NT2/D1 (cell line): Measurements from ENCODE around the gene TCF21.
A peak's percentile ranks its signal among the peaks of the same experiment; 100 is the strongest.

Experiments
- DNase-seq: peaks from one replicate; pipeline ENCODE4 v3.0.0-alpha.2; 2011; ENCODE audit warnings: low read depth, low spot score
- H3K27me3 ChIP-seq: 2 replicates; pipeline ENCODE4 v1.6.0; 2011; ENCODE audit warnings: mild to moderate bottlenecking; ENCODE audit not compliant: insufficient read length, insufficient read depth
- H3K36me3 ChIP-seq: 2 replicates; pipeline ENCODE4 v1.6.1; 2011; ENCODE audit warnings: mild to moderate bottlenecking, low read length, mixed read lengths; ENCODE audit not compliant: insufficient read depth, insufficient read length
- H3K4me1 ChIP-seq: 2 replicates; pipeline ENCODE4 v1.5.1; 2011; ENCODE audit not compliant: insufficient read depth, insufficient read length
- H3K4me3 ChIP-seq: 2 replicates; pipeline ENCODE4 v1.5.1; 2011; ENCODE audit warnings: low read depth; ENCODE audit not compliant: insufficient read length
- H3K9ac ChIP-seq: 2 replicates; pipeline ENCODE4 v1.6.0; 2011; ENCODE audit warnings: low read depth; ENCODE audit not compliant: insufficient read length
- H3K9me3 ChIP-seq: 2 replicates; pipeline ENCODE4 v1.5.1; 2011; ENCODE audit warnings: mild to moderate bottlenecking, low read length; ENCODE audit not compliant: insufficient read depth
- SUZ12 ChIP-seq: IDR thresholded peaks from 2 replicates; pipeline ENCODE4 v1.6.1; 2011; ENCODE audit not compliant: insufficient read length, insufficient read depth; ENCODE audit errors: extremely low read depth
- YY1 ChIP-seq: IDR thresholded peaks from 2 replicates; pipeline ENCODE4 v1.6.1; 2011; ENCODE audit not compliant: insufficient read length, insufficient read depth
- ZNF274 ChIP-seq: IDR thresholded peaks from 2 replicates; pipeline ENCODE4 v1.6.1; 2011; ENCODE audit warnings: mild to moderate bottlenecking, low read depth, low read length

Gene TCF21

GRCh38 chr6:133894795-133895358 is 6.0 kb downstream of the TCF21 start:
- no peaks in the 10 kb centered on the region for H3K4me1 ChIP-seq
- no peak overlapping the region for H3K4me3 ChIP-seq
- H3K9ac ChIP-seq: no peak overlapping the region
- no peaks in the 10 kb centered on the region for H3K9me3 ChIP-seq
- no peaks in the 10 kb centered on the region for H3K36me3 ChIP-seq
- peaks cover 84% of the 10 kb centered on the region for H3K27me3 ChIP-seq
- no peak for DNase-seq
- TF ChIP-seq YY1 (no peak), ZNF274 (no peak), SUZ12 (no peak)

GRCh38 chr6:133895573-133896343 is 6.8 kb downstream of the TCF21 start:
- Histone ChIP-seq H3K4me3 (peak overlapping the region; percentile 42), H3K9me3 (no peaks in the 10 kb centered on the region), H3K27me3 (peaks cover 75% of the 10 kb centered on the region), H3K9ac (peak overlapping the region; percentile 56), H3K4me1 (no peaks in the 10 kb centered on the region), H3K36me3 (no peaks in the 10 kb centered on the region)
- DNase-seq: no peak
- TF ChIP-seq SUZ12: peak; percentile 90
- no peak for TF ChIP-seq YY1

GRCh38 chr6:133896344-133896721 is 7.4 kb downstream of the TCF21 start:
- Histone ChIP-seq H3K9ac (no peak overlapping the region), H3K27me3 (peaks cover 69% of the 10 kb centered on the region), H3K4me3 (peak overlapping the region; percentile 42), H3K36me3 (no peaks in the 10 kb centered on the region), H3K4me1 (no peaks in the 10 kb centered on the region), H3K9me3 (no peaks in the 10 kb centered on the region)
- TF ChIP-seq SUZ12 (no peak), ZNF274 (no peak), YY1 (no peak)
- no peak for DNase-seq

DNA sequence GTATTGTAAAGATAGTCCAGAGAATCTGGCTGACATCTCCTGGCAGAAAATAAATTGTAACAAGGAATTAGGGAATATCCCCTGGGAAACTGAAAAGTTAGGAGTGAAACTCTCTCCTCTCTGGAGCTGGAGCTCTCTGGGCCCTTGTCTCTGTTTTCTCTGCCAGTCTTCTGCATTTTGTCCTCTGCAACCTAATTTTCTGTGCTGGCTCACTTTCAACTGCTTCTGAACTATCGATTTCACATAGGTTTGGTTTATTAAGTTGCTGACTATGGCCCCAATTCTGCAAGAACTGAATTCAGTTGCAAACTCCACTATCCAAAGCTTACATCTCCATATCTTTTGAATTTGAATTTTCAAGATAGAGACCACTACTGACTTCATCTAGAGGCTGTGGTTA is 9.3 kb downstream of the TCF21 start:
- Histone ChIP-seq H3K4me1 (no peaks in the 10 kb centered on the region), H3K9me3 (no peaks in the 10 kb centered on the region), H3K27me3 (peaks cover 50% of the 10 kb centered on the region), H3K4me3 (no peak overlapping the region), H3K36me3 (no peaks in the 10 kb centered on the region), H3K9ac (no peak overlapping the region)
- TF ChIP-seq ZNF274: no peak
- no peak for TF ChIP-seq YY1
- TF ChIP-seq SUZ12: no peak
- DNase-seq: no peak

DNA sequence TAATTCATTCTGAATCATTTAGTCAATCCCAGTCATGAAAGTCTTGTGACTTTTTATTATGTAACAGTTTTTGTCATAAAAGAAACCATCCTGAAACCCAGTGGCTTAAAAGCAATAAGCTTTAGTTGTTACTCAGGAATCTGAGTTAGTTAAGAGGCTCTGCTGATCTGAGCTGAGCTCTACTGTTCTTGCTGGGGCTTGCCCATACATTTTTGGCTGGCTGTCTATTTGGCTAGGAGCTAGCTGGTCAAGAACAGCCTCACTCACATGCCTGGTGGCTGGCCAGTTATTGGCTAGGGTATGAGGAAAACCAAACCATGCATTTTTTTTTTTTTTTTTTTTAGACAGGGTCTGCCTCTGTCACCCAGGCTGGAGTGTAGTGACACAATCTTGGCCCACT is 10.6 kb downstream of the TCF21 start:
- Histone ChIP-seq H3K36me3 (no peaks in the 10 kb centered on the region), H3K27me3 (peaks cover 37% of the 10 kb centered on the region), H3K4me3 (no peak overlapping the region), H3K9me3 (no peaks in the 10 kb centered on the region), H3K9ac (no peak overlapping the region), H3K4me1 (no peaks in the 10 kb centered on the region)
- TF ChIP-seq SUZ12: no peak
- no peak for TF ChIP-seq YY1
- TF ChIP-seq ZNF274: no peak
- no peak for DNase-seq

GRCh38 chr6:133903855-133904254 is 14.9 kb downstream of the TCF21 start:
- no peak for TF ChIP-seq YY1
- TF ChIP-seq SUZ12: no peak
- no peak for TF ChIP-seq ZNF274
- Histone ChIP-seq H3K4me3 (no peak overlapping the region), H3K9ac (no peak overlapping the region), H3K9me3 (no peaks in the 10 kb centered on the region), H3K36me3 (no peaks in the 10 kb centered on the region), H3K27me3 (no peaks in the 10 kb centered on the region), H3K4me1 (no peaks in the 10 kb centered on the region)
- DNase-seq: no peak

GRCh38 chr6:133906050-133906449 is 17.1 kb downstream of the TCF21 start:
- H3K27me3 ChIP-seq: no peaks in the 10 kb centered on the region
- H3K9ac ChIP-seq: no peak overlapping the region
- TF ChIP-seq SUZ12: no peak
- no peak for TF ChIP-seq YY1

GRCh38 chr6:133916650-133917151 is 27.8 kb downstream of the TCF21 start:
- H3K36me3 ChIP-seq: no peaks in the 10 kb centered on the region
- H3K27me3 ChIP-seq: no peaks in the 10 kb centered on the region
- H3K9ac ChIP-seq: no peak overlapping the region
- peak; percentile 95 for DNase-seq
- H3K4me3 ChIP-seq: no peak overlapping the region
- TF ChIP-seq YY1: no peak
- no peak for TF ChIP-seq SUZ12
- TF ChIP-seq ZNF274: no peak
- no peaks in the 10 kb centered on the region for H3K9me3 ChIP-seq
- no peaks in the 10 kb centered on the region for H3K4me1 ChIP-seq

More at GRCh38 chr6:133906050-133906449, 17.1 kb downstream of the TCF21 start:
- no peak for DNase-seq
- Histone ChIP-seq H3K4me3 (no peak overlapping the region), H3K9me3 (no peaks in the 10 kb centered on the region), H3K4me1 (no peaks in the 10 kb centered on the region), H3K36me3 (no peaks in the 10 kb centered on the region)
